ENCODE results near the gene TRMT61B. TPM values are rescaled to one million over a fixed set of nuclear protein-coding genes. Genes with fewer than 3 reads are reported as not detected.

The TRMT61B gene
- total and polyA plus RNA-seq, 2 donors from 2014 or later, result 14.4 to 18.4 TPM

DNA sequence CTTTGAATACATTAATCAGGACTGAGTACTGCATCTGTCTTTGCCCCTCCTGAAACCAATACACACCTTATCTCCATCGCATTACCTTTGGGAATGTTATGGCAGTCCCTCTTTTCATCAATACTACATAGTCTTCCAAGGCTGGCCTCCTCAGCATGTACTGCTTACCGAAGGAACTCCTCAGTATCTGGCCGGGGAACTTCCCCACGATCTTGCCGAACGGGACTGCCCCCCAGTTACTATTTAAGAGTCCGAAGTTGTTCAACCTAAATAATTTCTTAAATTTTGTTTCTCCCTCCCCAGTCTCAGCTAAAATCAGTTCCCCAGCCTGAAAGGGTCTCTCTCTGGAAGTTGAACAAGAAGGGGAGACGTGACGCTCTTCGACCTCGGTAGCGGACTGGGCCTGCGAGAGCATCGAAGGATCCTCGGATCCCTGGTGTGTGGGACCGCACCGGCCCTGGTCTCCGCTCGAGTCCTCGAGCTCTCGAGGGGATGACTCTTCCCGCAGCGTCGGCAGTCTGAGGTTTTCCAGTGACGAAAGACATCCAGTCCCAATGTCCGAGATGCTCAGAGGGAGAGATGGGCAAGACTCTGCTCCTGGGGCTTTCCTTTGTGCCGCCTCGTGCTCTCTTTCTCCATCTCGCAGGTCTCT, 489 bp downstream of the TRMT61B start:
- intact Hi-C loops (cut with DNase I), result no loop called here
- H3K36me3 ChIP-seq (ENCODE audit: control insufficient read depth in 2 of 3, insufficient read depth in 3 of 3, low read length in 3 of 3), result no peaks in the 10 kb centered on the region
- peak overlapping the region; percentile 93 to 100 (median 98) for H3K4me3 ChIP-seq (ENCODE audit: low read length in 3 of 3)
- FAIRE-seq (no peak), DNase-seq (peak in 1 of 5 donors; percentile 77)
- no peaks in the 10 kb centered on the region for H3K9me3 ChIP-seq (ENCODE audit: control insufficient read depth in 2 of 3, insufficient read depth in 1 of 3, low read length in 3 of 3)
- H3K9ac ChIP-seq (ENCODE audit: low read length in 3 of 3), result peak overlapping the region; percentile 82 to 93 (median 91)
- peaks cover 4 to 14% (median 6%) of the 10 kb centered on the region in 3 donors for H3K4me1 ChIP-seq (ENCODE audit: control insufficient read depth in 2 of 3, insufficient read depth in 2 of 3, low read depth in 1 of 3, low read length in 3 of 3)
- H3K27ac ChIP-seq (ENCODE audit: low read depth in 2 of 2, low read length in 2 of 2), result peak overlapping the region; percentile 80 to 94
- H3K27me3 ChIP-seq (ENCODE audit: control insufficient read depth, insufficient read depth, low read length), result no peaks in the 10 kb centered on the region
- TF ChIP-seq, protein P1, sequence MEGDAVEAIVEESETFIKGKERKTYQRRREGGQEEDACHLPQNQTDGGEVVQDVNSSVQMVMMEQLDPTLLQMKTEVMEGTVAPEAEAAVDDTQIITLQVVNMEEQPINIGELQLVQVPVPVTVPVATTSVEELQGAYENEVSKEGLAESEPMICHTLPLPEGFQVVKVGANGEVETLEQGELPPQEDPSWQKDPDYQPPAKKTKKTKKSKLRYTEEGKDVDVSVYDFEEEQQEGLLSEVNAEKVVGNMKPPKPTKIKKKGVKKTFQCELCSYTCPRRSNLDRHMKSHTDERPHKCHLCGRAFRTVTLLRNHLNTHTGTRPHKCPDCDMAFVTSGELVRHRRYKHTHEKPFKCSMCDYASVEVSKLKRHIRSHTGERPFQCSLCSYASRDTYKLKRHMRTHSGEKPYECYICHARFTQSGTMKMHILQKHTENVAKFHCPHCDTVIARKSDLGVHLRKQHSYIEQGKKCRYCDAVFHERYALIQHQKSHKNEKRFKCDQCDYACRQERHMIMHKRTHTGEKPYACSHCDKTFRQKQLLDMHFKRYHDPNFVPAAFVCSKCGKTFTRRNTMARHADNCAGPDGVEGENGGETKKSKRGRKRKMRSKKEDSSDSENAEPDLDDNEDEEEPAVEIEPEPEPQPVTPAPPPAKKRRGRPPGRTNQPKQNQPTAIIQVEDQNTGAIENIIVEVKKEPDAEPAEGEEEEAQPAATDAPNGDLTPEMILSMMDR (IDR thresholded peaks at IDR 0.05; ENCODE audit: borderline replicate concordance, extremely low read depth, insufficient read depth), result no peak

DNA sequence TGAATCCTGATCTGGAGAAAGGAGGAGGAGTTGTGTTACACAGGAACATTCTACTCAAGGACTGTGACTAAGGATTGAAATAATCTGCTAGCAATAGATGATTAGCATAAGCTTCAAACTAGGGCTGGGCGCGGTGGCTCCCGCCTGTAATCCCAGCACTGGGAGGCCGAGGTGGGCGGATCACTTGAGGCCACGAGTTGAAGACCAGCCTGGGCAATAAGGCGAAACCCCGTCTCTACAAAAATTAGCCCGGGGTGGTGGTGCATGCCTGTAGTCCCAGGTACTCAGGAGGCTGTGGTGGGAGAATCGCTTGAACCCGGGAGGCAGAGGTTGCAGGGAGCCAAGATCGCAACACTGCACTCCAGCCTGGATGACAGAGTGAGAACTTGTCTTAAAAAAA, 1.5 kb downstream of the TRMT61B start:
- FAIRE-seq (no peak), DNase-seq (no peak)
- H3K36me3 ChIP-seq (ENCODE audit: control insufficient read depth in 2 of 3, insufficient read depth in 3 of 3, low read length in 3 of 3), result no peaks in the 10 kb centered on the region
- peak overlapping the region; percentile 4 to 100 (median 93) for H3K4me3 ChIP-seq (ENCODE audit: low read length in 3 of 3)
- TF ChIP-seq, protein P1 (IDR thresholded peaks at IDR 0.05; ENCODE audit: borderline replicate concordance, extremely low read depth, insufficient read depth), result no peak
- H3K4me1 ChIP-seq (ENCODE audit: control insufficient read depth in 2 of 3, insufficient read depth in 2 of 3, low read depth in 1 of 3, low read length in 3 of 3), result peaks cover 4 to 14% (median 6%) of the 10 kb centered on the region in 3 donors
- H3K27me3 ChIP-seq (ENCODE audit: control insufficient read depth, insufficient read depth, low read length), result no peaks in the 10 kb centered on the region
- intact Hi-C loops (cut with DNase I), result no loop called here
- H3K27ac ChIP-seq (ENCODE audit: low read depth in 2 of 2, low read length in 2 of 2), result no peak overlapping the region
- H3K9ac ChIP-seq (ENCODE audit: low read length in 3 of 3), result peak overlapping the region in 1 of 3 donors; percentile 82
- no peaks in the 10 kb centered on the region for H3K9me3 ChIP-seq (ENCODE audit: control insufficient read depth in 2 of 3, insufficient read depth in 1 of 3, low read length in 3 of 3)

DNA sequence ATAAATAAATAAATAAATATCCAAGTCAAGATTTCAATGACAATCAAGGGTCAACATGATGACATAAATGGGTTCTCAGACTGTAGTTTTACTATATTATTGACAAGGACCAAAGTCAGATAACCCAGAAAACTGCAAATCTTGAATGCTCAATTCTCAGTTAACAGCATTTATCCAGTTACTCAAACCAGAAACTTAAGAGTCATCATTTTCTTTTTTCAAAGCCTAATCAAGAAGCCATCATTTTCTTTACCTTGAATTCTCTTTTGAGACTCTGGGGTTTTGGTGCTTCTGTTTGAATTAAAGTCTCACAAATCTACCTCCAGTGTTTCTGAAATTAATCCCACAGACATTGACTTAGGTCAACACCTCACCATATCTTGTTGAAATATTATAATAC, 14.1 kb downstream of the TRMT61B start:
- Histone ChIP-seq H3K9ac (ENCODE audit: low read length in 3 of 3) (no peak overlapping the region), H3K4me3 (ENCODE audit: low read length in 3 of 3) (no peak overlapping the region), H3K27ac (ENCODE audit: low read depth in 2 of 2, low read length in 2 of 2) (no peak overlapping the region), H3K9me3 (ENCODE audit: control insufficient read depth in 2 of 3, insufficient read depth in 1 of 3, low read length in 3 of 3) (no peaks in the 10 kb centered on the region), H3K27me3 (ENCODE audit: control insufficient read depth, insufficient read depth, low read length) (no peaks in the 10 kb centered on the region), H3K4me1 (ENCODE audit: control insufficient read depth in 2 of 3, insufficient read depth in 2 of 3, low read depth in 1 of 3, low read length in 3 of 3) (no peaks in the 10 kb centered on the region), H3K36me3 (ENCODE audit: control insufficient read depth in 2 of 3, insufficient read depth in 3 of 3, low read length in 3 of 3) (peaks cover 0 to 7% (median 5%) of the 10 kb centered on the region in 3 donors)
- DNase-seq, result no peak
- TF ChIP-seq, protein P1 (IDR thresholded peaks at IDR 0.05; ENCODE audit: borderline replicate concordance, extremely low read depth, insufficient read depth), result no peak
- no peak for FAIRE-seq
- intact Hi-C loops (cut with DNase I), result no loop called here

Data from kidney (tissue), 14 donors.